Measurements from ENCODE around the gene TOMM22.

DNA sequence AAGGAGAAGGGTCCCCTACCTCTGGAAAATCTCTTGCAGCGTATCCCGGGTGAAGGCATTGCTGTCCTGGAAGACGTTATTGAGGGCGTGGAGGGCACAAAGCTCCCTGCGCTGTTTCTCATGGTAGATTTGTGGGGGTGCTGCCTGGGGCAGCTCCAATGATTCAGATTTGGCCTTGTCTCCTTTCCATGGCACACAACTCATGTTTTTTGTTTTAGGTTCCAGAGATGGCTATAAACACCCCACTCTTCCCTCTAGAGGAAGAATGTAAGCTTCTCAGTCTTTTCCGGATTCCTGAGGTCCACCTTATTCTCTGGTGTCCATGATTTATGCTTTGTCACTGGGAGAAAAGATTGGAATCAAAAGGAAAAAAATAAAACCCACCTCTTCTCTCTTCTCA is 18.0 kb downstream of the TOMM22 start:
- TF ChIP-seq, protein P1, sequence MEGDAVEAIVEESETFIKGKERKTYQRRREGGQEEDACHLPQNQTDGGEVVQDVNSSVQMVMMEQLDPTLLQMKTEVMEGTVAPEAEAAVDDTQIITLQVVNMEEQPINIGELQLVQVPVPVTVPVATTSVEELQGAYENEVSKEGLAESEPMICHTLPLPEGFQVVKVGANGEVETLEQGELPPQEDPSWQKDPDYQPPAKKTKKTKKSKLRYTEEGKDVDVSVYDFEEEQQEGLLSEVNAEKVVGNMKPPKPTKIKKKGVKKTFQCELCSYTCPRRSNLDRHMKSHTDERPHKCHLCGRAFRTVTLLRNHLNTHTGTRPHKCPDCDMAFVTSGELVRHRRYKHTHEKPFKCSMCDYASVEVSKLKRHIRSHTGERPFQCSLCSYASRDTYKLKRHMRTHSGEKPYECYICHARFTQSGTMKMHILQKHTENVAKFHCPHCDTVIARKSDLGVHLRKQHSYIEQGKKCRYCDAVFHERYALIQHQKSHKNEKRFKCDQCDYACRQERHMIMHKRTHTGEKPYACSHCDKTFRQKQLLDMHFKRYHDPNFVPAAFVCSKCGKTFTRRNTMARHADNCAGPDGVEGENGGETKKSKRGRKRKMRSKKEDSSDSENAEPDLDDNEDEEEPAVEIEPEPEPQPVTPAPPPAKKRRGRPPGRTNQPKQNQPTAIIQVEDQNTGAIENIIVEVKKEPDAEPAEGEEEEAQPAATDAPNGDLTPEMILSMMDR (IDR thresholded peaks at IDR 0.05) = no peak
- no peak for TF ChIP-seq POLR2A (IDR thresholded peaks at IDR 0.05)
